Calu3 (cell line): Measurements from ENCODE around the gene CCND2. TPM values are rescaled to one million over a fixed set of nuclear protein-coding genes. Genes with fewer than 3 reads are reported as not detected.

Experiments
- BruUV-seq: library from RNA; stranded (reverse); fragments of 400-500 nt; replicated peaks from 2 replicates; lab custom pipeline; 2021; lab: Mats Ljungman, UMichigan
- CTCF ChIA-PET: fragments of 300-600 bp; sonication (Branson Sonifier 250); formaldehyde crosslinking; loops from one replicate; lab custom pipeline; 2022; ENCODE audit warnings: antibody characterized with exemption; lab: Charles Lee
- DNase-seq: peaks from one replicate; pipeline ENCODE4 v3.0.0; 2022
- H3K27ac Mint-ChIP-seq: one replicate; pipeline ENCODE4 v1.8.0; 2022; ENCODE audit warnings: mixed read lengths; ENCODE audit not compliant: unreplicated experiment
- H3K27me3 Mint-ChIP-seq: one replicate; pipeline ENCODE4 v1.8.0; 2022; ENCODE audit warnings: mixed read lengths; ENCODE audit not compliant: unreplicated experiment
- H3K36me3 Mint-ChIP-seq: one replicate; pipeline ENCODE4 v1.8.0; 2022; ENCODE audit warnings: mild to moderate bottlenecking, moderate library complexity, mixed read lengths; ENCODE audit not compliant: insufficient read depth, unreplicated experiment
- H3K4me1 Mint-ChIP-seq: one replicate; pipeline ENCODE4 v1.8.0; 2022; ENCODE audit warnings: mild to moderate bottlenecking, low read depth, mixed read lengths; ENCODE audit not compliant: unreplicated experiment
- H3K4me3 Mint-ChIP-seq: one replicate; pipeline ENCODE4 v1.8.0; 2022; ENCODE audit warnings: mild to moderate bottlenecking, low read depth, moderate library complexity, mixed read lengths; ENCODE audit not compliant: unreplicated experiment
- H3K9me3 Mint-ChIP-seq: one replicate; pipeline ENCODE4 v1.8.0; 2022; ENCODE audit warnings: low read depth, mixed read lengths; ENCODE audit not compliant: unreplicated experiment
- CTCF ChIP-seq: fragments of 200-600 bp; IDR thresholded peaks from one replicate; pipeline ENCODE4 v1.8.0; 2022; ENCODE audit warnings: antibody characterized with exemption; ENCODE audit not compliant: unreplicated experiment
- intact Hi-C: fragments of 100-400 bp; cut with micrococcal nuclease; formaldehyde crosslinking; loops from one replicate; pipeline ENCODE4 v1.10.0; 2022; ENCODE audit not compliant: unreplicated experiment
- total RNA-seq: library from RNA; stranded (reverse); gene quantifications from 2 replicates; pipeline ENCODE4 v1.2.3, GENCODE V29; 2022

The CCND2 gene
- total RNA-seq, 1 experiment from 2014 or later, result 0.07 TPM

GRCh38 chr12:4296751-4297150 is 23.2 kb downstream of the CCND2 start:
- CTCF ChIA-PET, result no interaction called here
- Mint-ChIP-seq H3K27ac (no peak overlapping the region), H3K4me1 (no peaks in the 10 kb centered on the region), H3K4me3 (no peak overlapping the region), H3K27me3 (peaks cover 100% of the 10 kb centered on the region), H3K9me3 (no peaks in the 10 kb centered on the region), H3K36me3 (no peaks in the 10 kb centered on the region)
- no peak for TF ChIP-seq CTCF
- intact Hi-C loops, result no loop called here
- no peak for DNase-seq
- BruUV-seq, result no TSS peak

- no peaks in the 10 kb centered on the region for H3K36me3 Mint-ChIP-seq
- H3K4me1 Mint-ChIP-seq, result no peaks in the 10 kb centered on the region
- TF ChIP-seq CTCF, result no peak
- peaks cover 100% of the 10 kb centered on the region for H3K27me3 Mint-ChIP-seq
- H3K27ac Mint-ChIP-seq, result no peak overlapping the region
- no peak for DNase-seq
- no peaks in the 10 kb centered on the region for H3K9me3 Mint-ChIP-seq
- intact Hi-C loops, result no loop called here
- CTCF ChIA-PET, result no interaction called here
- BruUV-seq, result no TSS peak
- H3K4me3 Mint-ChIP-seq, result no peak overlapping the region
These were observed 24.1 kb downstream of the CCND2 start for GRCh38 chr12:4297617-4298016.

- BruUV-seq, result no TSS peak
- no peak for TF ChIP-seq CTCF
- CTCF ChIA-PET, result interaction anchor here (0.6 kb wide), 1 partner anchor 458 kb away, joined by 3 read pairs; no protein-coding TSS in a partner anchor
- no peaks in the 10 kb centered on the region for H3K9me3 Mint-ChIP-seq
- H3K4me1 Mint-ChIP-seq, result no peaks in the 10 kb centered on the region
- peaks cover 100% of the 10 kb centered on the region for H3K27me3 Mint-ChIP-seq
- H3K36me3 Mint-ChIP-seq, result no peaks in the 10 kb centered on the region
- no peak for DNase-seq
- H3K27ac Mint-ChIP-seq, result no peak overlapping the region
- H3K4me3 Mint-ChIP-seq, result no peak overlapping the region
- intact Hi-C loops, result loop anchor here (10.0 kb wide), 1 partner anchor 704 kb away; no protein-coding TSS in a partner anchor
These were observed 27.3 kb downstream of the CCND2 start for GRCh38 chr12:4300883-4301282.

GRCh38 chr12:4301932-4302501 is 28.5 kb downstream of the CCND2 start:
- no TSS peak for BruUV-seq
- H3K27me3 Mint-ChIP-seq, result peaks cover 100% of the 10 kb centered on the region
- no peak overlapping the region for H3K4me3 Mint-ChIP-seq
- CTCF ChIA-PET, result no interaction called here
- DNase-seq, result no peak
- H3K4me1 Mint-ChIP-seq, result no peaks in the 10 kb centered on the region
- H3K9me3 Mint-ChIP-seq, result no peaks in the 10 kb centered on the region
- intact Hi-C loops, result loop anchor here (10.0 kb wide), 1 partner anchor 703 kb away; no protein-coding TSS in a partner anchor
- H3K36me3 Mint-ChIP-seq, result no peaks in the 10 kb centered on the region
- H3K27ac Mint-ChIP-seq, result no peak overlapping the region
- no peak for TF ChIP-seq CTCF
